GM13976 (cell line): Measurements from ENCODE around the gene RPS6KA2.

ENCODE experiments used
- DNase-seq: peaks from one replicate; pipeline ENCODE4 v3.0.0; 2012; ENCODE audit warnings: low spot score
- CTCF ChIP-seq: IDR thresholded peaks from 2 replicates; pipeline ENCODE4 v1.5.1; 2012; ENCODE audit warnings: borderline replicate concordance, mild to moderate bottlenecking; ENCODE audit not compliant: insufficient read depth; ENCODE audit errors: extremely low read depth, missing control alignments, control extremely low read depth
- in situ Hi-C: fragments of 300-500 bp; cut with MboI; formaldehyde crosslinking; loops from one replicate; pipeline ENCODE4 v1.12.0; 2022; ENCODE audit warnings: low sequenced_read_pairs, mixed read lengths, inconsistent platforms; ENCODE audit not compliant: unreplicated experiment

Gene RPS6KA2

GRCh38 chr6:166419717-166420116 is 207.3 kb downstream of the RPS6KA2 start:
- no peak for DNase-seq
- in situ Hi-C loops, result no loop called here
- no peak for TF ChIP-seq CTCF

- peak; percentile 53 for DNase-seq
- TF ChIP-seq CTCF, result no peak
- in situ Hi-C loops, result no loop called here
These were observed 207.8 kb downstream of the RPS6KA2 start for GRCh38 chr6:166419286-166419685.

- DNase-seq, result no peak
- in situ Hi-C loops, result no loop called here
- TF ChIP-seq CTCF, result no peak
These were observed 208.3 kb downstream of the RPS6KA2 start for GRCh38 chr6:166418691-166419143.

- in situ Hi-C loops, result no loop called here
- no peak for DNase-seq
- TF ChIP-seq CTCF, result no peak
These were observed 209.8 kb downstream of the RPS6KA2 start for GRCh38 chr6:166417285-166417691.

- in situ Hi-C loops, result no loop called here
- no peak for TF ChIP-seq CTCF
These were observed 211.2 kb downstream of the RPS6KA2 start for GRCh38 chr6:166415833-166416347.

GRCh38 chr6:166415306-166415705 is 211.7 kb downstream of the RPS6KA2 start:
- in situ Hi-C loops, result no loop called here
- DNase-seq, result no peak
- no peak for TF ChIP-seq CTCF

More at GRCh38 chr6:166415833-166416347, 211.2 kb downstream of the RPS6KA2 start:
- no peak for DNase-seq
